ENCODE measurements around the gene ST7. TPM values are rescaled to one million over a fixed set of nuclear protein-coding genes. Genes with fewer than 3 reads are reported as not detected.

ST7 gene
- total and polyA plus RNA-seq, 2 of the 8 experiments (the other 6 are each of a cell fraction or from before 2014, with no cell fraction given): 16.3 to 18.0 TPM

DNA sequence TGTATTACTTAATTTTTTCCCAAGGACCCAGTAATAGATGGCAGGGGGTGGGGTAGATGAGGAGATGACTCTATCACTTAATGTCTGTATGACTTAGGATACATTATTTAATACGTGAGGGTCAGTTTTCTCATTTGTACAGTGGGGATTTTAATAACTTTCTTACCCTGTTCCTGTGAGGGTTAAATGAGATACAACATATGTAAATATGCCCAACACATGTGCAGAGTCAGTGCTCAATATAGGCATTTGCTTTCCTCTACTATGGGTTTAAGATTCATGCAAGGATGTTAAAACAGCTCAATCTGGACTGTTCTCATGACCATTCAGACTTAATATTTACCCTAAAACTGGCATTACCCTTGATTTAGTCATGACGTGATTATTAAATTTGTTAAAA, 31.2 kb downstream of the ST7 start:
- H2AK5ac ChIP-seq (ENCODE audit: low read depth, low read length): no peak overlapping the region
- POLR2A ChIA-PET (ENCODE audit: partially characterized antibody): interaction anchor here (0.8 kb wide), 1 partner anchor 14 kb away, joined by 4 read pairs; no protein-coding TSS in a partner anchor
- H2BK120ac ChIP-seq (replicated peaks; ENCODE audit: low read depth, low read length): no peak overlapping the region
- 63% methylated on average over 2 of the region's 2 CpGs; no CpG with 5 or more reads in 1 of the 2 experiments for WGBS, 2 experiments (ENCODE audit: extremely low coverage in 1 of 2, insufficient coverage in 1 of 2, insufficient read length in 1 of 2, insufficient replicate concordance in 2 of 2, low coverage in 1 of 2, low lambda C conversion rate in 2 of 2, missing lambda C conversion rate in 1 of 2)
- no peak overlapping the region for H3K27ac ChIP-seq (ENCODE audit: low read depth, low read length)
- H3K4me1 ChIP-seq (replicated peaks in 1 of 4; ENCODE audit: control insufficient read depth in 3 of 4, insufficient read depth in 4 of 4, low read length in 3 of 4): no peaks in the 10 kb centered on the region; a peak in 1 of 7 replicates
- H4K5ac ChIP-seq (ENCODE audit: insufficient read length, low read depth, low read length): no peak overlapping the region
- CTCF ChIA-PET (ENCODE audit: partially characterized antibody): interaction anchor here (0.6 to 6.8 kb wide), 29 partner anchors 12 to 458 kb away, joined by 3 to 50 read pairs (median 5); no protein-coding TSS in a partner anchor
- no peaks in the 10 kb centered on the region for H4K20me1 ChIP-seq (replicated peaks in 1 of 2; ENCODE audit: control insufficient read depth in 1 of 2, insufficient read depth in 2 of 2, low read length in 2 of 2)
- H3K23me2 ChIP-seq (ENCODE audit: low read depth, low read length): no peaks in the 10 kb centered on the region
- no peaks in the 10 kb centered on the region for H3K27me3 ChIP-seq (replicated peaks in 1 of 4; ENCODE audit: control insufficient read depth in 3 of 4, extremely low read depth in 1 of 4, insufficient read depth in 3 of 4, low read length in 3 of 4)
- no peak overlapping the region for H2BK5ac ChIP-seq (ENCODE audit: low read depth, low read length)
- H3K18ac ChIP-seq (ENCODE audit: extremely low read depth, low read length): no peak overlapping the region
- H3K4ac ChIP-seq (replicated peaks; ENCODE audit: insufficient read length, low read depth, low read length): no peak overlapping the region
- no peaks in the 10 kb centered on the region for H3K9me3 ChIP-seq (ENCODE audit: insufficient read depth in 2 of 2, low read depth in 1 of 2, low read length in 1 of 2)
- H2AFZ ChIP-seq (ENCODE audit: low read length): no peak overlapping the region
- H3K79me2 ChIP-seq (ENCODE audit: control insufficient read depth in 1 of 2, insufficient read depth in 2 of 2, low read length in 2 of 2): peaks cover 0 to 9% of the 10 kb centered on the region in 2 experiments; a peak in 2 of 4 replicates
- no peaks in the 10 kb centered on the region for H3K36me3 ChIP-seq (ENCODE audit: control insufficient read depth in 2 of 4, insufficient read depth in 4 of 4, low read length in 3 of 4)
- FAIRE-seq (no peak), DNase-seq (ENCODE audit: low read depth in 1 of 2, low spot score in 2 of 2) (no peak)
- H4K91ac ChIP-seq (replicated peaks; ENCODE audit: insufficient read length, low read length): no peak overlapping the region
- H2BK12ac ChIP-seq (ENCODE audit: low read depth, low read length): no peak overlapping the region
- H3K4me3 ChIP-seq (ENCODE audit: extremely low read depth in 1 of 4, insufficient read depth in 2 of 4, low read depth in 3 of 4, low read length in 4 of 4): no peak overlapping the region
- H2BK15ac ChIP-seq (ENCODE audit: low read length): no peak overlapping the region
- H3K79me1 ChIP-seq (ENCODE audit: low read depth, low read length): no peaks in the 10 kb centered on the region
- H3K14ac ChIP-seq (ENCODE audit: insufficient read length): no peak overlapping the region
- no peak overlapping the region for H4K8ac ChIP-seq (ENCODE audit: extremely low read depth, insufficient read depth, low read length)
- no peak overlapping the region for H2BK20ac ChIP-seq (ENCODE audit: low read length)
- H3K23ac ChIP-seq (ENCODE audit: insufficient read length): no peak overlapping the region
- no peak for TF ChIP-seq TAF7 (optimal IDR thresholded peaks at IDR 0.05; ENCODE audit: borderline replicate concordance, low read depth, low read length)
- H3K9ac ChIP-seq (replicated peaks in 1 of 4; ENCODE audit: extremely low read depth in 1 of 4, low read depth in 3 of 4, low read length in 3 of 4): no peak overlapping the region
- H3K56ac ChIP-seq (replicated peaks; ENCODE audit: insufficient read length, low read depth, low read length): no peak overlapping the region
- no peak overlapping the region for H3K4me2 ChIP-seq (ENCODE audit: insufficient read depth in 1 of 2, low read depth in 2 of 2, low read length in 2 of 2)

All from H1 (cell line).